CD4-positive, alpha-beta T cell (primary cell): ENCODE data around the gene PDXK. TPM values are rescaled to one million over a fixed set of nuclear protein-coding genes. Genes with fewer than 3 reads are reported as not detected.

Experiments used
- ATAC-seq: fragments of 200-7000 bp; cut with Tn5 transposase; one replicate; pipeline ENCODE4 v1.10.0; 2022; ENCODE audit warnings: mild to moderate bottlenecking; ENCODE audit not compliant: poor library complexity
- CTCF ChIA-PET: fragments of 350-600 bp; sonication (Branson Sonifier 250); formaldehyde crosslinking; loops from one replicate; lab custom pipeline; 2021; ENCODE audit warnings: antibody characterized with exemption, inconsistent platforms; lab: Charles Lee
- POLR2A ChIA-PET: fragments of 350-600 bp; sonication (Branson Sonifier 250); formaldehyde crosslinking; loops from one replicate; lab custom pipeline; 2021; ENCODE audit warnings: antibody characterized with exemption, inconsistent platforms; lab: Charles Lee
- DNase-seq, 14 experiments: peaks; one replicate each; pipeline ENCODE4 v3.0.0-alpha.2; 2013 to 2020; ENCODE audit warnings: mixed read lengths in 2 of 14
- H3K27ac ChIP-seq, 2 donors: one replicate each; pipeline versions ENCODE4 v1.5.1 to v1.7.0; 2013; ENCODE audit warnings: low read length in 2 of 2, low read depth in 1 of 2, mild to moderate bottlenecking in 1 of 2
- H3K27me3 ChIP-seq, 2 experiments: 1 replicate in 1 of 2; 2 replicates in 1 of 2; pipeline versions ENCODE4 v1.6.1 to v1.7.0; 2013; ENCODE audit warnings: low read length in 2 of 2, control low read depth in 1 of 2, mild to moderate bottlenecking in 1 of 2, moderate library complexity in 1 of 2; ENCODE audit not compliant: insufficient read depth in 2 of 2, control insufficient read depth in 1 of 2
- H3K36me3 ChIP-seq: one replicate; pipeline ENCODE4 v1.6.1; 2013; ENCODE audit warnings: low read length, control low read depth; ENCODE audit not compliant: insufficient read depth
- H3K4me1 ChIP-seq: one replicate; pipeline ENCODE4 v1.6.1; 2013; ENCODE audit warnings: low read length, control low read depth; ENCODE audit not compliant: insufficient read depth
- H3K4me3 ChIP-seq: one replicate; pipeline ENCODE4 v1.5.1; 2013; ENCODE audit warnings: mild to moderate bottlenecking, low read length, moderate library complexity
- H3K9me3 ChIP-seq, 2 experiments: 1 replicate in 1 of 2; 2 replicates in 1 of 2; pipeline versions ENCODE4 v1.6.1 to v1.7.0; 2013; ENCODE audit warnings: low read length in 2 of 2, mild to moderate bottlenecking in 2 of 2, control low read depth in 1 of 2, moderate library complexity in 1 of 2; ENCODE audit not compliant: control insufficient read depth in 1 of 2, insufficient read depth in 1 of 2
- H3K27ac Mint-ChIP-seq: one replicate; pipeline ENCODE4 v1.8.0; 2020; ENCODE audit warnings: mixed read lengths
- H3K27me3 Mint-ChIP-seq: one replicate; pipeline ENCODE4 v1.8.0; 2021; ENCODE audit warnings: mixed read lengths
- H3K36me3 Mint-ChIP-seq: one replicate; pipeline ENCODE4 v1.8.0; 2021; ENCODE audit warnings: low read depth, mixed read lengths
- H3K4me1 Mint-ChIP-seq: one replicate; pipeline ENCODE4 v1.8.0; 2021; ENCODE audit warnings: low read depth, mixed read lengths
- H3K4me3 Mint-ChIP-seq: one replicate; pipeline ENCODE4 v1.8.0; 2020; ENCODE audit warnings: mild to moderate bottlenecking, mixed read lengths
- H3K9me3 Mint-ChIP-seq: one replicate; pipeline ENCODE4 v1.8.0; 2020; ENCODE audit warnings: mixed read lengths
- intact Hi-C, 2 experiments: fragments of 100-400 bp; cut with DNase I in 1 of 2; cut with micrococcal nuclease in 1 of 2; formaldehyde crosslinking; loops; one replicate each; pipeline versions ENCODE4 v1.15.1 to v1.9.0; 2023 to 2025; cut with DNase I, micrococcal nuclease
- total RNA-seq, 174 experiments: library from RNA in 2 of 174; stranded (reverse) in 2 of 174; gene quantifications; one replicate each; pipeline ENCODE4 v1.2.3 and lab custom pipeline; 2021 to 2026
- TF ChIP-seq, protein P1 (sequence below): fragments of 200-600 bp; IDR thresholded peaks from one replicate; pipeline ENCODE4 v1.8.0; 2022; ENCODE audit warnings: antibody characterized with exemption, mild to moderate bottlenecking

Gene PDXK
- total RNA-seq, 2 experiments from 2014 or later: 74.8 to 77.0 TPM

DNA sequence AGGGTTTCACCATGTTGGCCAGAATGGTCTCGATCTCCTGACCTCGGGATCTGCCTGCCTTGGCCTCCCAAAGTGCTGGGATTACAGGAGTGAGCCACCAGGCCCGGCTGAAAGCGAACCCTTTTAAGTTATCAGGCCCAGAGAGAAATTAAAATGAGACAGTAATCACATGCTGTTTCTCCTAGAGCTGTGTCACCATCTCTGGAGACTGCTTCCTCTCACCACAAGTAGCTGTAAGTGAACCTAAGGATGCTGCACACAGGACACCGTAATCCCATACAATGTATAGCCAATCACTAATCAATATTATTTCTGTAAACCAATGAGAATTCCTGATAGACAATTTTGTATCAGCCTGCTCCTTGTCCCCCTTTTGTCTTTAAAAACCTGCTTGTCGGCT is 62.9 kb downstream of the PDXK start:
- TF ChIP-seq, protein P1, sequence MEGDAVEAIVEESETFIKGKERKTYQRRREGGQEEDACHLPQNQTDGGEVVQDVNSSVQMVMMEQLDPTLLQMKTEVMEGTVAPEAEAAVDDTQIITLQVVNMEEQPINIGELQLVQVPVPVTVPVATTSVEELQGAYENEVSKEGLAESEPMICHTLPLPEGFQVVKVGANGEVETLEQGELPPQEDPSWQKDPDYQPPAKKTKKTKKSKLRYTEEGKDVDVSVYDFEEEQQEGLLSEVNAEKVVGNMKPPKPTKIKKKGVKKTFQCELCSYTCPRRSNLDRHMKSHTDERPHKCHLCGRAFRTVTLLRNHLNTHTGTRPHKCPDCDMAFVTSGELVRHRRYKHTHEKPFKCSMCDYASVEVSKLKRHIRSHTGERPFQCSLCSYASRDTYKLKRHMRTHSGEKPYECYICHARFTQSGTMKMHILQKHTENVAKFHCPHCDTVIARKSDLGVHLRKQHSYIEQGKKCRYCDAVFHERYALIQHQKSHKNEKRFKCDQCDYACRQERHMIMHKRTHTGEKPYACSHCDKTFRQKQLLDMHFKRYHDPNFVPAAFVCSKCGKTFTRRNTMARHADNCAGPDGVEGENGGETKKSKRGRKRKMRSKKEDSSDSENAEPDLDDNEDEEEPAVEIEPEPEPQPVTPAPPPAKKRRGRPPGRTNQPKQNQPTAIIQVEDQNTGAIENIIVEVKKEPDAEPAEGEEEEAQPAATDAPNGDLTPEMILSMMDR: no peak
- Mint-ChIP-seq H3K27me3 (no peaks in the 10 kb centered on the region), H3K9me3 (no peaks in the 10 kb centered on the region), H3K4me1 (peaks cover 13% of the 10 kb centered on the region), H3K4me3 (no peak overlapping the region), H3K36me3 (no peaks in the 10 kb centered on the region), H3K27ac (no peak overlapping the region)
- ChIA-PET POLR2A (no interaction called here), CTCF (no interaction called here)
- no peaks in the 10 kb centered on the region for H3K9me3 ChIP-seq
- no peak overlapping the region for H3K27ac ChIP-seq
- intact Hi-C loops: loop anchor here in 1 of 2 experiments (10.0 kb wide), 1 partner anchor 1547 kb away; no protein-coding TSS in a partner anchor
- H3K4me3 ChIP-seq: no peak overlapping the region
- H3K36me3 ChIP-seq: no peaks in the 10 kb centered on the region
- DNase-seq (no peak), ATAC-seq (no peak)
- peaks cover 17% of the 10 kb centered on the region for H3K4me1 ChIP-seq
- no peaks in the 10 kb centered on the region for H3K27me3 ChIP-seq

DNA sequence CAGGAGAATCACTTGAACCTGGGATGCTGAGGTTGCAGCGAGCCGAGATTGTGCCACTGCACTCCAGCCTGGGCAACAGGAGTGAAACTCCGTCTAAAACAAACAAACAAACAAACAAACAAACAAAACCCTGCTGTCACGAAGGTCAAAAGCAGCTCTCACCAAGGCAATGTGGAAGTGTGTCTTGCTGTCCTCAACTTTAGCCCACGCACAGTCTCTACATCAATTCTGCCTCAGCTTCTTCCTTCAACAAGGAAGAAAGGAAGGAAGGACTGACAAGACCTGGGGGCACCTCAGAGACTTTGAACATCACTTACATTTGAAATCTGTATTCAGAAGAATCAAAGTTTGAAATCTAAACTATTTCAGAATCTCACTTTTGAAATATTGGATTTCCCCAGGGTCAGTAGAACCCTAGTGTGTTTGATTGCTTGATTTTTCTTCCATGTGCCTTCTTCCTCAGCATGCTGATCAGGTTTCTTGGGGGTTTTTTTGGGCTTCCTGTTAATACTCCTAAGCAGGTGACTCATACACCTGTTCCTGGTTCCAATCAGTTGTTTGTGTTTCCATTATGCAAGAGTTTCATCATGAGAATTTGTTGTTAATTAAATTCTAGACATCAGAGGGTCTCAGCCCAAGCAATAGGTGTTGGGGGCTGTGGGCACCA is 63.6 kb downstream of the PDXK start:
- DNase-seq (no peak), ATAC-seq (no peak)
- ChIA-PET POLR2A (no interaction called here), CTCF (no interaction called here)
- peaks cover 13% of the 10 kb centered on the region for H3K4me1 Mint-ChIP-seq
- no peak overlapping the region for H3K27ac Mint-ChIP-seq
- H3K27ac ChIP-seq: no peak overlapping the region
- no peaks in the 10 kb centered on the region for H3K27me3 Mint-ChIP-seq
- H3K4me3 ChIP-seq: no peak overlapping the region
- H3K36me3 ChIP-seq: no peaks in the 10 kb centered on the region
- no peaks in the 10 kb centered on the region for H3K27me3 ChIP-seq
- H3K9me3 ChIP-seq: no peaks in the 10 kb centered on the region
- H3K4me1 ChIP-seq: peaks cover 16% of the 10 kb centered on the region
- no peaks in the 10 kb centered on the region for H3K36me3 Mint-ChIP-seq
- H3K9me3 Mint-ChIP-seq: no peaks in the 10 kb centered on the region
- H3K4me3 Mint-ChIP-seq: no peak overlapping the region
- intact Hi-C loops: loop anchor here in 1 of 2 experiments (10.0 kb wide), 1 partner anchor 1548 kb away; no protein-coding TSS in a partner anchor
- TF ChIP-seq, protein P1: no peak

DNA sequence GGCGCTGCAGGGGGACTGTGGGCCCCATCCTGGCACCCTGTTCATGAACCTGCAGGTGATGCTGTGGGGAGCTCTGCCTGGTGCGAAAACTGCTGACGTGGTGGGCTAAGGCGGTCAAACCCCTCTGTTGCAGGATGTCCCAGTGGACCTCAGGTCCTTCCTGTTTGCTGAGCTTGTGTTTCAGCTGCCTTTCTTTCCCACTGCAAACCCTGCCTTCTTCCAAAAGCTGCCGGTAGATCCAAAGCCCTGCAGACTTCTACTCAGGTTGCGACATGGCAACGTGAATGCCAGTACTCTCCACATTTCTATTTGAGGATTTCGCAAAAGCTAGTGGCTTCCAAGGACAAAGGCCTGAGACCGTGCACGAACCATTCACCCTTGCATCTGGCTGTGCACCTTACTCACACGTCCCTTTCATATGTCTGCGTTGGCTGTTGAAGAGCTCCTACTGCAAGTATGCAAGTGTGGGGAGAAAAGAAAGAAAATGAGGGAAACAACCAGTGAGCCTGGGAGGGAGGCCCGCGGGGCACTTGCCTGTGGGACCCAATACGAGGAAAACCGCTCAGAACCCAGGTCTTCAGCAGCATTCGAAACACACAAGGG is 64.3 kb downstream of the PDXK start:
- intact Hi-C loops: loop anchor here in 1 of 2 experiments (10.0 kb wide), 1 partner anchor 1548 kb away; no protein-coding TSS in a partner anchor
- TF ChIP-seq, protein P1: no peak
- Mint-ChIP-seq H3K9me3 (no peaks in the 10 kb centered on the region), H3K36me3 (no peaks in the 10 kb centered on the region), H3K4me1 (peaks cover 12% of the 10 kb centered on the region), H3K27ac (no peak overlapping the region), H3K4me3 (no peak overlapping the region), H3K27me3 (no peaks in the 10 kb centered on the region)
- POLR2A ChIA-PET: no interaction called here
- H3K4me1 ChIP-seq: peaks cover 13% of the 10 kb centered on the region
- H3K27me3 ChIP-seq: no peaks in the 10 kb centered on the region
- ATAC-seq: no peak
- H3K36me3 ChIP-seq: no peaks in the 10 kb centered on the region
- no peak overlapping the region for H3K27ac ChIP-seq
- no peak for DNase-seq
- H3K9me3 ChIP-seq: no peaks in the 10 kb centered on the region
- no peak overlapping the region for H3K4me3 ChIP-seq
- CTCF ChIA-PET: interaction anchor here (0.5 kb wide), 1 partner anchor 81 kb away, joined by 3 read pairs; no protein-coding TSS in a partner anchor
